Measurements from ENCODE around the gene KCNAB1. TPM values are rescaled to one million over a fixed set of nuclear protein-coding genes. Genes with fewer than 3 reads are reported as not detected.

Gene KCNAB1
- total RNA-seq, 3 donors from 2014 or later = 3.9 to 8.3 (median 5.4) TPM

GRCh38 chr3:156341831-156342416 lies 221.5 kb downstream of the KCNAB1 start:
- Histone ChIP-seq H3K36me3 (no peaks in the 10 kb centered on the region), H3K4me1 (no peaks in the 10 kb centered on the region), H3K27me3 (no peaks in the 10 kb centered on the region), H3K27ac (no peak overlapping the region), H3K4me3 (no peak overlapping the region), H3K9me3 (no peaks in the 10 kb centered on the region)
- TF ChIP-seq POLR2A (IDR thresholded peaks at IDR 0.05) (no peak), POLR2AphosphoS5 (IDR thresholded peaks at IDR 0.05) (no peak)
- TF ChIP-seq, protein P1, sequence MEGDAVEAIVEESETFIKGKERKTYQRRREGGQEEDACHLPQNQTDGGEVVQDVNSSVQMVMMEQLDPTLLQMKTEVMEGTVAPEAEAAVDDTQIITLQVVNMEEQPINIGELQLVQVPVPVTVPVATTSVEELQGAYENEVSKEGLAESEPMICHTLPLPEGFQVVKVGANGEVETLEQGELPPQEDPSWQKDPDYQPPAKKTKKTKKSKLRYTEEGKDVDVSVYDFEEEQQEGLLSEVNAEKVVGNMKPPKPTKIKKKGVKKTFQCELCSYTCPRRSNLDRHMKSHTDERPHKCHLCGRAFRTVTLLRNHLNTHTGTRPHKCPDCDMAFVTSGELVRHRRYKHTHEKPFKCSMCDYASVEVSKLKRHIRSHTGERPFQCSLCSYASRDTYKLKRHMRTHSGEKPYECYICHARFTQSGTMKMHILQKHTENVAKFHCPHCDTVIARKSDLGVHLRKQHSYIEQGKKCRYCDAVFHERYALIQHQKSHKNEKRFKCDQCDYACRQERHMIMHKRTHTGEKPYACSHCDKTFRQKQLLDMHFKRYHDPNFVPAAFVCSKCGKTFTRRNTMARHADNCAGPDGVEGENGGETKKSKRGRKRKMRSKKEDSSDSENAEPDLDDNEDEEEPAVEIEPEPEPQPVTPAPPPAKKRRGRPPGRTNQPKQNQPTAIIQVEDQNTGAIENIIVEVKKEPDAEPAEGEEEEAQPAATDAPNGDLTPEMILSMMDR (IDR thresholded peaks at IDR 0.05) = no peak
- intact Hi-C loops (cut with DNase I; ENCODE audit: low total_unique reads) = loop anchor here (1.0 kb wide), 1 partner anchor 8 kb away; no protein-coding TSS in a partner anchor
- no peak for DNase-seq (ENCODE audit: low spot score in 2 of 2)

DNA sequence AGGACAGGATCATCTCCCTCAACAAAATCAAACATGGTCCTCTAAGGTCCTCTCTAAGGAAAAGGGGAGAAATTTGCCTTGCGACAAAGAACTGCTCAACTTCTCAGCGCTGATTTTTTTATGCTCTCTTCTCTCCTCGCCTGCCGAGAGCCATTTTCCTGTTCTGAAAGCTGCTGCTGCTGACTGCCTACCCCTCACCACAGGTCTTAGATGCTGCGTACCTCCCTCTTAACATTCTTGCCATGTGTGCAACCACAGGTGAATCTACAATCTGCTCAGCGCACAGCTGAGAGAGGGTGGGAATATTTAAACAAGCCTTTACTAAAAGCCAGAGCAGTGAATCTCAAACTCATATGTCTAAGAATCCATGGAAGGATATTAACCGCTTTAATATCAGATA lies 223.8 kb downstream of the KCNAB1 start:
- no peak for DNase-seq (ENCODE audit: low spot score in 2 of 2)
- H3K9me3 ChIP-seq = no peaks in the 10 kb centered on the region
- no peak overlapping the region for H3K4me3 ChIP-seq
- intact Hi-C loops (cut with DNase I; ENCODE audit: low total_unique reads) = no loop called here
- no peak overlapping the region for H3K27ac ChIP-seq
- no peaks in the 10 kb centered on the region for H3K36me3 ChIP-seq
- no peaks in the 10 kb centered on the region for H3K27me3 ChIP-seq
- no peaks in the 10 kb centered on the region for H3K4me1 ChIP-seq
- no peak for TF ChIP-seq POLR2A (IDR thresholded peaks at IDR 0.05)
- TF ChIP-seq, protein P1 (IDR thresholded peaks at IDR 0.05) = no peak
- no peak for TF ChIP-seq POLR2AphosphoS5 (IDR thresholded peaks at IDR 0.05)

DNA sequence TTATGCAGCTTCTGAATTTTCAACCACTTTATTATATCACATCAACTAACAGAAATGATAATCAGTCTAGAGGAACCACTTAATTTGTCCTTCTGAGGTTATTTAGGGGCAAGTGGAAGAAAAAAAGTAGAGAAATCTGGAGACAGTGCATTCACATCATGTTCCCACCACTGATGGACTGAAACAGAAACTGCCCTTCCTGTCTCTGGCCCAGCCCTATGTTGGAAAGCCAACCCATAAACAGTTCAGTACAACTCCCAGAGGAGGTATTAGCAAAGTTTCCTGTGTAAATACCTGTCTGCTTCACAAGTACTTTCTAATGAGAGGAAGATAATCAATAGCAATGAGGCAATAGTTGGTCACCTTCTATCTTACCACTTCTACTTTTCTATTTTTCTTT lies 228.7 kb downstream of the KCNAB1 start:
- TF ChIP-seq, protein P1 (IDR thresholded peaks at IDR 0.05) = no peak
- TF ChIP-seq POLR2AphosphoS5 (IDR thresholded peaks at IDR 0.05) = no peak
- TF ChIP-seq POLR2A (IDR thresholded peaks at IDR 0.05) = no peak
- H3K27me3 ChIP-seq = no peaks in the 10 kb centered on the region
- H3K27ac ChIP-seq = no peak overlapping the region
- no peaks in the 10 kb centered on the region for H3K9me3 ChIP-seq
- intact Hi-C loops (cut with DNase I; ENCODE audit: low total_unique reads) = no loop called here
- no peak overlapping the region for H3K4me3 ChIP-seq
- no peak for DNase-seq (ENCODE audit: low spot score in 2 of 2)
- no peaks in the 10 kb centered on the region for H3K36me3 ChIP-seq
- H3K4me1 ChIP-seq = no peaks in the 10 kb centered on the region

- intact Hi-C loops (cut with DNase I; ENCODE audit: low total_unique reads) = loop anchor here (1.0 kb wide), 1 partner anchor 9 kb away; no protein-coding TSS in a partner anchor
- Histone ChIP-seq H3K9me3 (no peaks in the 10 kb centered on the region), H3K27me3 (no peaks in the 10 kb centered on the region), H3K4me3 (no peak overlapping the region), H3K27ac (no peak overlapping the region), H3K4me1 (no peaks in the 10 kb centered on the region), H3K36me3 (no peaks in the 10 kb centered on the region)
- TF ChIP-seq POLR2AphosphoS5 (IDR thresholded peaks at IDR 0.05) (no peak), POLR2A (IDR thresholded peaks at IDR 0.05) (no peak)
- TF ChIP-seq, protein P1 (IDR thresholded peaks at IDR 0.05) = no peak
- no peak for DNase-seq (ENCODE audit: low spot score in 2 of 2)
Measured at GRCh38 chr3:156349978-156350377, 229.6 kb downstream of the KCNAB1 start.

DNA sequence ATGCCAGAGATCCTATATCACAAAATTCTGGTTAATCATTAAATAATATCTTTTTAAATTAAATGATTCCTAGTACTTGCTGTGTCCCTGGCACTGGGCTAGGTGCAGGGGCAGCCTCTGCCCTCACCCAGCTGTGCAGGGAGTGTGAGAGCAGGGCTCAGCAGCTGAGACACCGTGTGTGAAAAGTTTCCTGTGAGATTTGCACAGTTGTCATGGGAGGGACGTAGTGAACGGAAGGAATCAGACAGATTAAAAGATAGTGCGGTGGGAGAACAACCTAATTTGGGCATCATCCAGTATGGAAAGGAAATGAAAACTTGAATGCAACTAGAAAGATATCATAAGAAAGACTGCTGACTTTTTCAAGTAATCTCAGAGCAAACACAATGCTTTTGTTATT lies 230.4 kb downstream of the KCNAB1 start:
- TF ChIP-seq, protein P1 (IDR thresholded peaks at IDR 0.05) = no peak
- TF ChIP-seq POLR2A (IDR thresholded peaks at IDR 0.05) (no peak), POLR2AphosphoS5 (IDR thresholded peaks at IDR 0.05) (no peak)
- no peaks in the 10 kb centered on the region for H3K9me3 ChIP-seq
- no peaks in the 10 kb centered on the region for H3K27me3 ChIP-seq
- intact Hi-C loops (cut with DNase I; ENCODE audit: low total_unique reads) = loop anchor here (1.0 kb wide), 1 partner anchor 9 kb away; no protein-coding TSS in a partner anchor
- no peaks in the 10 kb centered on the region for H3K36me3 ChIP-seq
- no peak overlapping the region for H3K4me3 ChIP-seq
- DNase-seq (ENCODE audit: low spot score in 2 of 2) = no peak
- H3K4me1 ChIP-seq = no peaks in the 10 kb centered on the region
- no peak overlapping the region for H3K27ac ChIP-seq

All from breast epithelium (tissue), 4 donors.